Central memory CD8-positive, alpha-beta T cell (primary cell): ENCODE measurements around the gene DHX57.
A peak's percentile ranks its signal among the peaks of the same experiment; 100 is the strongest.
"Not testable (repeated sequence)": the region's sequence is repeated elsewhere in the genome, so short reads cannot be mapped to it uniquely, and the experiment has no call there.

ENCODE experiments used
- ATAC-seq: fragments of 150-1000 bp; cut with Tn5 transposase; replicated peaks from 2 replicates; pipeline ENCODE4 v1.10.0; 2022; ENCODE audit warnings: mild to moderate bottlenecking, moderate FRiP score, moderate number of reproducible peaks; ENCODE audit not compliant: poor library complexity, severe bottlenecking; ENCODE audit errors: extremely low read depth
- DNase-seq, 2 donors: peaks; one replicate each; pipeline ENCODE4 v3.0.0; 2021; ENCODE audit warnings: low spot score in 2 of 2
- H3K27ac Mint-ChIP-seq: one replicate; pipeline ENCODE4 v1.8.0; 2022; ENCODE audit warnings: low read depth, mild to moderate bottlenecking, moderate library complexity, mixed read lengths
- H3K27me3 Mint-ChIP-seq: one replicate; pipeline ENCODE4 v1.8.0; 2022; ENCODE audit warnings: mixed read lengths
- H3K36me3 Mint-ChIP-seq: one replicate; pipeline ENCODE4 v1.8.0; 2022; ENCODE audit warnings: mild to moderate bottlenecking, moderate library complexity, mixed read lengths; ENCODE audit not compliant: insufficient read depth
- H3K4me1 Mint-ChIP-seq: one replicate; pipeline ENCODE4 v1.8.0; 2022; ENCODE audit warnings: mixed read lengths
- H3K4me3 Mint-ChIP-seq: one replicate; pipeline ENCODE4 v1.8.0; 2022; ENCODE audit warnings: mild to moderate bottlenecking, moderate library complexity, mixed read lengths
- H3K9me3 Mint-ChIP-seq: one replicate; pipeline ENCODE4 v1.8.0; 2022; ENCODE audit warnings: mixed read lengths

The DHX57 gene

DNA sequence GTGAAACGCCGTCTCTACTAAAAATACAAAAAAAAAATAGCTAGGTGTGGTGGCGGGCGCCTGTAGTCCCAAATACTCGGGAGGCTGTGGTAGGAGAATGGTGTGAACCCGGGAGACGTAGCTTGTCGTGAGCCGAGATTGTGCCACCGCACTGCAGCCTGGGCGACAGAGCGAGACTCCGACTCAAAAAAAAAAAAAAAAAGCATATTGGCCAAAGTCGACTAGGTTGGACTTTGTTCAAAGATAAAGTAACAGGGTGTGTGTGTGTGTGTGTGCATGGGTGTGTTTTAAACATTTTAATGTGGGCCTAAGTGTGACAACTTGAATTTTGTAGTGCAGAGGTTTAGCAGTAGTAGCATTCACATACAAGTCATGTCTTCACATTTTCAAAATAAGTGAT lies 86.0 kb downstream of the DHX57 start:
- Mint-ChIP-seq H3K4me3 (no peak overlapping the region), H3K27ac (no peak overlapping the region), H3K36me3 (peaks cover 2% of the 10 kb centered on the region), H3K27me3 (no peaks in the 10 kb centered on the region), H3K4me1 (no peaks in the 10 kb centered on the region), H3K9me3 (no peaks in the 10 kb centered on the region)
- ATAC-seq (no peak), DNase-seq (no peak)

DNA sequence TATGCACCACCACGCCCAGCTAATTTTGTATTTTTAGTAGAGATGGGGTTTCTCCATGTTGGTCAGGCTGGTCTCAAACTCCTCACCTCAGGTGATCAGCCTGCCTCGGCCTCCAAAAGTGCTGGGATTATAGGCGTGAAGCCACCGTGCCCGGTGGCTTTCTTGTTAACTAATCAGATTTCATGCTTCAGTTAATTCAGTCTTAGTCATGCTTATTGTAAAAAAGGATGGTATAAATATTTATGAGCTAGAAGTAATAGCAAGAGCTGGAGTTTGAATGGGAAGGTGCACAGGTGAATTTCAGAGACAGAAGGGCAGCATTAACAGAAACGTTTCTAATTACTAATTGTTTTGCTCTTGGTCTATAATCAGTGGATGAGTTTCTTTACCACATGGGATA lies 87.4 kb downstream of the DHX57 start:
- Mint-ChIP-seq H3K27me3 (no peaks in the 10 kb centered on the region), H3K36me3 (peaks cover 2% of the 10 kb centered on the region), H3K27ac (no peak overlapping the region), H3K9me3 (no peaks in the 10 kb centered on the region), H3K4me3 (no peak overlapping the region), H3K4me1 (no peaks in the 10 kb centered on the region)
- DNase-seq (no peak), ATAC-seq (no peak)

DNA sequence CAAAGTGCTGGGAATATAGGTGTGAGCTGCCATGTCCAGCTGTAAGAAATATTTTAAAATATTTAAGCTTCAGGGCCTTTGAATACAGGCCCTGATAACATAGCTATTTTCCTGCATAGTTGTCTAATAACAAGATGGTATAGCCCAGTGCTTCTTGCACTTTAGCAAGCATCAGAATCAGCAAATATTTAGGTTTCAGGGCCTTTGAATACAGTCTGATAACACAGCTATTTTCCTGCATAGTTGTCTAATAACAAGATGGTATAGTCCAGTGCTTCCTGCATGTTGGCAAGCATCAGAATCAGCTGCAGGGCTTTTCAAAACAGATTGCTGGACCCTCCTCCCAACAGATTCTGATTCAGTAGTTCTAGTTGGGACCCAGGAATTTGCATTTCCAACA lies 92.1 kb downstream of the DHX57 start:
- H3K36me3 Mint-ChIP-seq = peaks cover 24% of the 10 kb centered on the region
- H3K27me3 Mint-ChIP-seq = no peaks in the 10 kb centered on the region
- no peak overlapping the region for H3K4me3 Mint-ChIP-seq
- no peak for ATAC-seq
- H3K27ac Mint-ChIP-seq = no peak overlapping the region
- H3K4me1 Mint-ChIP-seq = peaks cover 11% of the 10 kb centered on the region
- H3K9me3 Mint-ChIP-seq = no peaks in the 10 kb centered on the region
- DNase-seq = no peak

DNA sequence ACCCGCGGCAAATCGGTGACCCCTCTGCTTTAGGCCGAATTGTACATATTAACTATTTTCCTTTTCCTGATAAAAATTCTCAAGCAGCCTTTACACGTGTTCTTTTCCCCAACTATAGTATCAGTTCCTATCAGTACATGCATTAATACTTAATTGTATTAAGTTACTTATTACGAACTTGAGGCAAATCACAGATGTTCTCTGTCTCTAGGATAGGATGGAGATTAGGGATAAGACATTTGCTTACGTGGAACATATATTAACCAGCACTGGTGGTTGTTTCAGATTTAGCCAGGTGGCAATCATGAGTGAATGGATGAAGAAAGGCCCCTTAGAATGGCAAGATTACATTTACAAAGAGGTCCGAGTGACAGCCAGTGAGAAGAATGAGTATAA lies 97.0 kb downstream of the DHX57 start:
- ATAC-seq (no peak), DNase-seq (no peak)
- Mint-ChIP-seq H3K36me3 (peaks cover 24% of the 10 kb centered on the region), H3K27me3 (peaks cover 22% of the 10 kb centered on the region), H3K4me3 (peak overlapping the region; percentile 99), H3K27ac (peak overlapping the region; percentile 100), H3K9me3 (no peaks in the 10 kb centered on the region), H3K4me1 (peaks cover 20% of the 10 kb centered on the region)

DNA sequence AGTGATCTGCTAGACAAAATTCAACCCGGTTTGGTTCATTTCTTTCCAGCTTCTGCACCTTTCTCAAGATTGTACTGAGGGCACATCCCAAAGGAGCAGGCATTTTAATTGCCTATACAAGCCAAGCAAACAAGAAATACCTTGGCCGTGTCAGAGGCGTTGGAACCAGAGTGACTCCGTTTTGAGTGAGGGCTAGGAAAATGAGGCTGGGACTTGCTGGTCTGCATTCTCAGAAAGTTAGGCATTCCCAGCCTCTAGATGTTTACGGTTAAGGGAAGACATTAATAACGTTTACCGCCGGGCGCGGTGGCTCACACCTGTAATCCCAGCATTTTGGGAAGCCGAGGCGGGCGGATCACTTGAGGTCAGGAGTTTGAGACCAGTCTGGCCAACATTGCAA lies 99.2 kb downstream of the DHX57 start:
- H3K9me3 Mint-ChIP-seq = no peaks in the 10 kb centered on the region
- H3K36me3 Mint-ChIP-seq = peaks cover 11% of the 10 kb centered on the region
- H3K27me3 Mint-ChIP-seq = peaks cover 22% of the 10 kb centered on the region
- no peak for ATAC-seq
- H3K4me1 Mint-ChIP-seq = peaks cover 14% of the 10 kb centered on the region
- DNase-seq = no peak
- H3K27ac Mint-ChIP-seq = no peak overlapping the region
- H3K4me3 Mint-ChIP-seq = no peak overlapping the region

DNA sequence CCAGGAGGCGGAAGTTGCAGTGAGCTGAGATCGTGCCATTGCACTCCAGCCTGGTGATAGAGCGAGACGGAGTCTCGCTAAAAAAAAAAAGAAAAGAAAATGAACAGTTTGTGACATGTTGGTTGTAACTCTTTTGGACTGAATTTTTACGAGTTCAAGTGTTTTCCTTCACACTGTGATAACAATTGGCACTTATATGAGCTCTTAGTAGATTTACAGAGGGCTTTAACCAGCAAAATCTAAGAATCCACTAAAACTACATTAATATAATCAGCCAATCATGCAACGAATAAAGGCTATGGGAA lies 99.9 kb downstream of the DHX57 start:
- Mint-ChIP-seq H3K36me3 (peaks cover 6% of the 10 kb centered on the region), H3K27ac (no peak overlapping the region), H3K9me3 (no peaks in the 10 kb centered on the region), H3K4me3 (no peak overlapping the region), H3K4me1 (peaks cover 10% of the 10 kb centered on the region), H3K27me3 (peaks cover 22% of the 10 kb centered on the region)
- DNase-seq (no peak), ATAC-seq (no peak)

DNA sequence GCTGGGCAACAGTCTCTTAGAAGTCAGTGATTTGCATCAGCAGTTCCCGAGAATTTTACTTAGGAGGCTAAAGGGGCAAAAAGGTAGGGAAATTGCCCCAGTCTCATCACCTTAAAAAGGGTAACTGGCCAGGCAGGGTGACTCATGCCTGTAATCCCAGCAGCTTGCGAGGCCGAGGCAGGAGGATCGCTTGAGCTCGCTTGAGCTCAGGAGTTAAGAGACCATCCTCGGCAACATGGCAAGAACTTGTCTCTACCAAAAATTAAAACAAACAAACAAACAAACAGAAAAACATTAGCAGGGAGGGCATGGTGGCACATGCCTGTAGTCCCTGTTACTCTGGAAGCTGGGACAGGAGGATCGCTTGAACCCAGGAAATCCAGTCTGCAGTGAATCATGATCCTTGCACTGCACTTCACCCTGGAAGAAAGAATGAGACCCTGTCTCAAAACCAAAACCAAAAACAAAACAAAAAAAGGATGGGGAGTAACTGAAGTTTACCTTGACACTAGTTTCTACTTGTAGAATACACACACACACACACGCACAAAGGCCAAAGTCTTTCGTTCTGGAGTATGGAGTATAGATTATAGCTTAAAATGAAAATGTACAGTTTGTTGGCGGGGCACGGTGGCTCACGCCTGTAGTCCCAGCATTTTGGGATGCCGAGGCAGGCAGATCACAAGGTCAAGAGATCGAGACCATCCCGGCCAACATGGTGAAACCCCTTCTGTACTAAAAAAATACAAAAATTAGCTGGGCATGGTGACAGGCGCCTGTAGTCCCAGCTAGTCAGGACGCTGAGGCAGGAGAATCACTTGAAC lies 100.4 kb downstream of the DHX57 start:
- no peak for ATAC-seq

DNA sequence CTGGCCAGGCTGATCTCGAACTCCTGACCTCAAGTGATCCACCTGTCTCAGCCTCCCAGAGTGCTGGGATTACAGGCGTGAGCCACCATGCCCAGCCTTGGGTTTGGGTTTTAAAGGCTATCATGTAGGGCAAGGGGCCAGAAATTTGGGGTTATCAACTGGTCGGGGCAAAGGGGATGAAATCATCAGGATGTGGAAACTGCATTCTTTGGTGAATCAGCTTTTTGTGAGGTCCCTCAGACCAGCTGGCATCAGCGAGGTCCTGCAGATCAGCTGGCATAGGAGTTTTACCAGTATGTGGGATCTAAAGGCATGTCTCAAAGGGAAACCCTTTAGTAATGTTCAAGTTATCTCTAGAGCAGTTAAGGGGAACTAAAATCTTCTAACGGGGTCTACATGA lies 104.1 kb downstream of the DHX57 start:
- H3K4me3 Mint-ChIP-seq = no peak overlapping the region
- H3K27ac Mint-ChIP-seq = no peak overlapping the region
- H3K9me3 Mint-ChIP-seq = no peaks in the 10 kb centered on the region
- ATAC-seq (no peak), DNase-seq (no peak)
- no peaks in the 10 kb centered on the region for H3K36me3 Mint-ChIP-seq
- H3K27me3 Mint-ChIP-seq = peaks cover 14% of the 10 kb centered on the region
- H3K4me1 Mint-ChIP-seq = no peaks in the 10 kb centered on the region

More for the DNA sequence above, 100.4 kb downstream of the DHX57 start:
- no peaks in the 10 kb centered on the region for H3K9me3 Mint-ChIP-seq
- no peak for DNase-seq
- peaks cover 10% of the 10 kb centered on the region for H3K4me1 Mint-ChIP-seq
- peaks cover 22% of the 10 kb centered on the region for H3K27me3 Mint-ChIP-seq
- no peak overlapping the region for H3K4me3 Mint-ChIP-seq
- no peak overlapping the region for H3K27ac Mint-ChIP-seq
- H3K36me3 Mint-ChIP-seq = peaks cover 2% of the 10 kb centered on the region

DNA sequence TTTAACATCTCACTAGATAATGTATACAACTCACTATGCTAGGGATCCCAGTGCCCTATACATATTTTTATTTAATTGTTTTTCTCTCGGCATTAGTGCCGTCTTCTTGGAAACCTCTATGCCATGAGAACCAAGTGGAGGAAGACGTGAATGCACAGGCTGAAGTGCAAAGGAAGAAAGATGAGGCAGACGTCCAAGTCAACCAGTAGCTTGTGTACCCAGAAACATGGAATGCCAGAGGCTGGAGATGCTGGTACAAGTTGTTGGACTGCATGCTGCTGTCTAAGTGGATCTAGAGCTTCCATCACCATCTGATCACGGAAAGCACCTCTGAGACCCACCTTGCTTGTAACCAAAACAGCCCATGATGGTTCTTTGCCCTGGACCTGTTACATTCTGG lies 110.2 kb downstream of the DHX57 start:
- Mint-ChIP-seq H3K36me3 (no peaks in the 10 kb centered on the region), H3K4me1 (no peaks in the 10 kb centered on the region), H3K27me3 (no peaks in the 10 kb centered on the region), H3K27ac (no peak overlapping the region), H3K4me3 (no peak overlapping the region), H3K9me3 (no peaks in the 10 kb centered on the region)
- no peak for ATAC-seq
- no peak for DNase-seq

DNA sequence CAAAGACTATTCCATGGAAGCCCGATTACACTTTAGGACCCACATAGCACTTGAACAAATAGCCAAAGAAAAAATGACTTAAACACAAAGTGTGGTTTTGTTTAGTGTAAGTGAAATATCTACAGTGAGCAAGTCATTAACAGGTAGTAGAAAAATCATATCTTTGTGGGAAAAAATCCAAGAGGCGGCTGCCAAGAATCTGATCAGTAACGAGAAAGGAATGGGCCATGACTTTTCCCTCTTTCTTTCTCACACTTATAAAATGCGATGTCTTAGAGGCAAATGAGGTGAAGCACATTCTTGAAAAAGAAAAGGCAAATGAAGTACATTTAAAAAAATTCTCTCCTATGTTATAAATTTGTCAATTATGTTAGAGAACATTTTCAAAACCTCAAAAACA lies 110.6 kb downstream of the DHX57 start:
- Mint-ChIP-seq H3K36me3 (no peaks in the 10 kb centered on the region), H3K9me3 (no peaks in the 10 kb centered on the region), H3K4me1 (no peaks in the 10 kb centered on the region)

DNA sequence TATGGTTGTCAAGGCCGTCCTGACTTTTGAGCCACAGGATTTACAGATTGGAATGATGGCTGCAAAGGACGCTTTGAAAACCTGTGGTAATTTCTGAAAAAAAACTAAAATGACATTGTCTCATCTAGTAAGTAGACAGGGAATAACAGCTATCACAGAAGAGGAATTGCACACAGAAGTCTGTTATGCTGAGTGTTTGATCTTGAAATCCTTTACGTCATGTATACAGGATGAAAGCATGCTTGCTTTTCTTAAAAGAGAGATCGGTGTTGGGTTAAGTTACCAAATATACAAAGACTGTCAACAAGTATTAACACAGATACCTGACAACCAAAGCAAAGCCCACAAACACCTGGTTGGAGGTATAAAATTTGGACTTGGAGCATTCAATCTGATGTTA lies 112.0 kb downstream of the DHX57 start:
- H3K27me3 Mint-ChIP-seq = no peaks in the 10 kb centered on the region
- no peak overlapping the region for H3K27ac Mint-ChIP-seq
- no peaks in the 10 kb centered on the region for H3K9me3 Mint-ChIP-seq
- ATAC-seq (no peak), DNase-seq (no peak)
- H3K4me3 Mint-ChIP-seq = no peak overlapping the region
- peaks cover 1% of the 10 kb centered on the region for H3K36me3 Mint-ChIP-seq
- H3K4me1 Mint-ChIP-seq = no peaks in the 10 kb centered on the region

More for the DNA sequence above, 110.6 kb downstream of the DHX57 start:
- no peak overlapping the region for H3K4me3 Mint-ChIP-seq
- H3K27ac Mint-ChIP-seq = no peak overlapping the region
- ATAC-seq = no peak
- H3K27me3 Mint-ChIP-seq = no peaks in the 10 kb centered on the region
- no peak for DNase-seq

DNA sequence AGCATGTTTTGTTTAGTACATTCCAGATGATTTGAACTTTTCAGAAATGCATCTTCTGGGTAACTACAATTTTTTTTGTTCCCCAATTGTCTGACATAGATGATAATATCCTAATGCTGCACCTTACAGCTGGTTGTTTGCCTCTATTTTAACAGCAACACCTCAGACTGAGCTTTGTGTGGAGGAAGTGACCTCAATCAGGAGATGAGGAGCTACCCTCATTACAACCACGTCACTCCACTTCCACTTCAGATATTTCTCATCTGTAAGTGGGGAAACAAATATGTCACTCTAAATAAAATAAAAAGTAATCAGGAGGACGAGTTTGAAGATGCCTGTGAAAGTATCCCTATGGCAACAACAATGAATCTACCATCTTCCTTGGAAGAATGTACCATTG lies 112.5 kb downstream of the DHX57 start:
- H3K4me1 Mint-ChIP-seq = no peaks in the 10 kb centered on the region
- no peaks in the 10 kb centered on the region for H3K27me3 Mint-ChIP-seq
- ATAC-seq = no peak
- H3K9me3 Mint-ChIP-seq = no peaks in the 10 kb centered on the region
- H3K36me3 Mint-ChIP-seq = peaks cover 1% of the 10 kb centered on the region
- H3K27ac Mint-ChIP-seq = no peak overlapping the region
- DNase-seq = no peak
- no peak overlapping the region for H3K4me3 Mint-ChIP-seq

DNA sequence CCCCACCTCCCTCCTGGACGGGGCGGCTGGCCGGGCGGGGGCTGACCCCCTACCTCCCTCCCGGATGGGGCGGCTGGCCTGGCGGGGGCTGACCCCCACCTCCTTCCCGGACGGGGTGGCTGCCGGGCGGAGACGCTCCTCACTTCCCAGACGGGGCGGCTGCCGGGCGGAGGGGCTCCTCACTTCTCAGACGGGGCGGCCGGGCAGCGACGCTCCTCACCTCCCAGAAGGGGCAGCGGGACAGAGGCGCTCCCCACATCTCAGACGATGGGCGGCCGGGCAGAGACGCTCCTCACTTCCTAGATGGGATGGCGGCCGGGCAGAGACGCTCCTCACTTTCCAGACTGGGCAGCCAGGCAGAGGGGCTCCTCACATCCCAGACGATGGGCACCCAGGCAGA lies 119.8 kb downstream of the DHX57 start:
- H3K9me3 Mint-ChIP-seq = not testable (repeated sequence)

More for the DNA sequence above, 119.8 kb downstream of the DHX57 start:
- not testable (repeated sequence) for H3K27ac Mint-ChIP-seq, H3K4me3 Mint-ChIP-seq, H3K27me3 Mint-ChIP-seq, DNase-seq, ATAC-seq
- Mint-ChIP-seq H3K36me3 (peaks cover 14% of the 10 kb centered on the region), H3K4me1 (peaks cover 15% of the 10 kb centered on the region)
